Central memory CD4-positive, alpha-beta T cell (primary cell): ENCODE data around the gene GOLGA6L10.
"Not testable (repeated sequence)": the region's sequence is repeated elsewhere in the genome, so short reads cannot be mapped to it uniquely, and the experiment has no call there.

ENCODE experiments used
- DNase-seq: peaks from one replicate; pipeline ENCODE4 v3.0.0; 2022
- total RNA-seq, 3 experiments: gene quantifications; one replicate each; lab custom pipeline; 2026; lab: John Stamatoyannopoulos, UW

Gene GOLGA6L10, protein sequence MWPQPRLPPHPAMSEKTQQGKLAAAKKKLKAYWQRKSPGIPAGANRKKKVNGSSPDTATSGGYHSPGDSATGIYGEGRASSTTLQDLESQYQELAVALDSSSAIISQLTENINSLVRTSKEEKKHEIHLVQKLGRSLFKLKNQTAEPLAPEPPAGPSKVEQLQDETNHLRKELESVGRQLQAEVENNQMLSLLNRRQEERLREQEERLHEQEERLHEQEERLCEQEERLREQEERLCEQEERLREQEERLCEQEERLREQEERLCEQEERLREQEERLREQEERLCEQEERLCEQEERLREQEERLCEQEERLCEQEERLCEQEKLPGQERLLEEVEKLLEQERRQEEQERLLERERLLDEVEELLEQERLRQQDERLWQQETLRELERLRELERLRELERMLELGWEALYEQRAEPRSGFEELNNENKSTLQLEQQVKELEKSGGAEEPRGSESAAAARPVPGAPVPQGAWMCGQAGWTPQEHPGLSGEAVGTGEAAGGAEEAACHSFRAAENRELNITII
- total RNA-seq: 0 to 0.19 (median 0) reads per million in 3 experiments

DNA sequence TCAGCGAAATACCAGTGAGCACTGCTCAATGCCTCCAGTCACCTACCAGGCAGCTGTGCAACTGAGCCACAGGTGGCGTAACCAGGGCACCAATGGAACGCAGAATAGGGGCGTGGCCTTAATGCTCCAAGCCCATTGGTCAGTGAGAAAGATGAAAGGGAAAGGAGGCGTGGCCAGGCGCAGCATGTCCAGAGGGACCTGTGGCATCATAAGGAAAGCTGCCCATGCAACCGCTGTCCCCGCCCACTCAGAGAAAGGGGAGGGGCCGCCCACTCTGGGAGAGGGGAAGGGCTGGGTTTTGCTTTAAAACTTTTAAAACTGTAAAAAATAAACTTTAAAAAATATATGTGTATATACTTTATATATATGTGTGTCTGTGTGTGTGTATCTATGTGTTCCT, at the start of gene GOLGA6L10:
Gene GOLGA6L10, minus strand, starts transcription at position 101 of the 400 bp plus-strand sequence. Its CDS starts 100 bp downstream, at position 1.
- DNase-seq: not testable (repeated sequence)

DNA sequence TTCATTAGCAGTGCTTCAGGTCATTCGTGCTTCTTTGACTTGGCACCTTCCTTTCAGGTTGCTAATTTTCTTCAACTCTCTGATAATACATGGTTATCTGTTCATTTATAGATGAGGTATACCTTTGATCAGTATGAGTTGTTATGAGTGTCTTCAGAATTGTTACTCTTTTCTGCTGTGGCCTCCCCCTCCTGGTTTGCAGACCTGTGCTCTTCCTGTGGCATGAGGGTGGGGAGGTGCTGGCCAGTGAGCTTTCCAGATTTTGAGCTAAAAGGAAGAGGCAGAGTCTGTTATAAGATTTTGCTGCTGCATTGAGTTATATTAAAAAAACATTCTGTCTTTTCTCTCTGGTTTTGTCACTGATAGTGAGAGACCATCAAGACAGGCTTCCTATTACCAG, 49.5 kb upstream of the GOLGA6L10 start:
- no peak for DNase-seq

DNA sequence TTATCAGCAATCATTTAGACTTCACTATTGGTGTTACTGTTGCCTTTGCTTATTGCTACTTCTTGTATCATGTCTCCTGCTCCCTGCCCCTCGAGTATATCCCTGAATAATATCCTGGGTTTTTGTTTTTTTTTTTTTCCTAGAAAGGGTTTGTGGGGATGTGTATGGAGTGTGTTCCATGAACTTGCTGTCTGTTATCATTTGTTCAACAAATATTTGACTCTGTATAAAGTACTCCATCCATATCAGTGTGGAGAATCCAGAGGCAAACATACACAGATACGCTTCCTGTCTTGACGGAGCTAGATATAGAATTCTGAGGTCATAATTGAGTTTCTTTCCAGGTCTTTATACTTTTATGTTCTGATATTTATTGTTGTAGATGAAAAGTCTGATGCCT, 48.5 kb upstream of the GOLGA6L10 start:
- no peak for DNase-seq

DNA sequence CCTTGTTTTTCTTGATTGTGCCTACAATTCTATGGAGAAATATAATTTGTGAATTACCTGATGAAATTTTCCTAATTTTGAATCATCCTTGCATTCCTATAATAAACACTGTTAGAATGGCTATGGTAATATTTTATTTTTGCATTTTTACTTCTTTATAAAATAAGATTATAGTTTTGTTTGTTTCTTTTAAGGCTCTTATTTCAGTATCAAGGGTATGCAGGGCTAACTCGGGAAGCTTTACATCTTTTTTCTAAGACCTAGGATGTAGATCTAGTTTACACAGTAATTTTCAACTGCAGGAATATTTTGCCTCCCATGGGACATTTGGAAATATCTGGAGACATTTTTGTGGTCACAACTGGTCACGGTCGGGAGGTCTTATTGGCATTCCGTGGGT, 46.5 kb upstream of the GOLGA6L10 start:
- DNase-seq: not testable (repeated sequence)

DNA sequence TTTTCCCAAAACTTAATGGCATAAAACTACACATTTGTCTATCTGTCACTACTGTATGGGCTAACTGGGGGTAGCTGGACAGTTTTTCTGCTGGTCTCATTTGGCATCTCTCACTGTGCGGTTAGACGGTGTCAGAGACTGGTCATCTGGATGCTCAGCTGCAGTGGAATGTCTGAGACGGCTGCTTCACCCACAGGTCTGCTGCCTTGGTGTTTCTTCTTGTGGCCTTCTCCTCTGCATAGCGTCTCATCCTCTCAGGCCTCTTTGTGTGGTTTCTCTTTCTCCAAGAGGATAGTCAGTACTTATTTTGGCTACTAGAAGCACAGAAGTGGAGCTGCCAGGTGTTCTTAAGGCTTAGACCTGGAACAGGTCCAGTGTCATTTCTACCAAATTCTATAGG, 44.4 kb upstream of the GOLGA6L10 start:
- no peak for DNase-seq

DNA sequence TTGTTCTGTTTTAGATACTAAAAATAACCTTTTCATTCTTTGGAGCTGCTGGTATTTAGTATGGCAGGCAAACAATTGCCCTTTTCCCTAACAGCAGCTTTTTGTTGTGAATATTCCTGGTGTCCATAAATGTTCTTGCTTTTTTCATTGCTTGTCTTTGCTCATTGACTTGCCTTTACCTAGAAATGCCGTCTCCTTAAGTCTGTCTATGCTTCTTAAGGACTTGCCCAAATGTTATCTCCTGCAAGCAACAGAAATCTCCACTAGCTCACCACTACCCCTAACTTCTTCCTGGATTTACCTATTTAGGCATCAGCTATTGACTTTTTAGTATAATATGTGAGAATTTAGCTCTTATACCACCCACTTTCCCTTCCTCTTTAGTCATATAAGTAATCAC, 42.8 kb upstream of the GOLGA6L10 start:
- DNase-seq: not testable (repeated sequence)

DNA sequence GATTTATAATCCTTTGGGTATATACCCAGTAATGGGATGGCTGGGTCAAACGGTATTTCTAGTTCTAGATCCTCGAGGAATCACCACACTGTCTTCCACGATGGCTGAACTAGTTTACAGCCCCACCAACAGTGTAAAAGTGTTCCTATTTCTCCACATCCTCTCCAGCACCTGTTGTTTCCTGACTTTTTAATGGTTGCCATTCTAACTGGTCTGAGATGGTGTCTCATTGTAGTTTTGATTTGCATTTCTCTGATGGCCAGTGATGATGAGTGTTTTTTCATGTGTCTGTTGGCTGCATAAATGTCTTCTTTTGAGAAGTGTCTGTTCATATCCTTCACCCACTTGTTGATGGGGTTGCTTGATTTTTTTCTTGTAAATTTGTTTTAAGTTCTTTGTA, 40.9 kb upstream of the GOLGA6L10 start:
- DNase-seq: not testable (repeated sequence)

DNA sequence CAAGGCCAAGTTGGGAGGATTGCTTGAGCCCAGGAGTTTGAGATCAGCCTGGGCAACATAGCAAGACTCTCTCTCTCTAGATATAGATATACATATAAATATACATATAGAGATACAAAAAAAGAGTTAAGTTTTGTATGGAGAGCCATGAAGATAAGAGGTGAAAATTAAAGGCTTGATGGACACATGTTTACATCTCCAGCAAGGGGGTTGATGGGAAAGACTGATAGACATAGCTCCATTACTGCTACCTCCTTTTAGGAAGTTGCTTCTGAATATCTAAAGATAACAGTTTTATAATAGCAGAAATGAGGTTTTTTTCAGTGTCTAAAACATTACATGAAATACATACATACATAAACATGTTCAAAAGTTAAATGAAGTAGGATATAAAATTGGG, 37.9 kb upstream of the GOLGA6L10 start:
- not testable (repeated sequence) for DNase-seq

DNA sequence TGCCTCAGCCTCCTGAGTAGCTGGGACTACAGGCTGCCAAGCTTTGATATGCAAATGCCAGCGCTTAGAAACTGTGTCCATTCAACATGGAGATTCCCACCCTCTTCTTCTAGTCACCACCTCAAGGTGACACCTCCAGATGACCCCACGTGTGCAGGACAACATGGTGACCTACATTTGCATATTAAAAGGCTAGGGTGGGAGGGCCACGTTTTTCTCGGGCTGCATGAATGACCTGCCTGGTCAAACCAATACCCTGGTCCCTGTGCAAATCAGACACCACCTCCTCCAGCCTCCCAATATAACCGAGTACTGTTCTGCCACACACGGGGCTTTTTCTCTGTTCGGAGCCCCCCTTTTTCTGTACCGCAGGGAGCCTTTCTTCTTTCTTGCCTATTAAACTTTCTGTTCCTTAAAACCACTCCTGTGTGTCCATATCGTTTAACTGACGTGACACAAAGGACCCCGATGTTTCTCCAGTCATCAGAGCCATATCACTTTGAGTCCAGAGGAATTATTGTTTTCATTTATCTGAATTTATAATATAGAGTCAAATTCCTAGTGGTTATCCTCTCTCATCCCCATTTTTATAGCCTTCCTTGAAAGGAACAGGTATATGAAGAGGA, 32.2 kb upstream of the GOLGA6L10 start:
- not testable (repeated sequence) for DNase-seq

DNA sequence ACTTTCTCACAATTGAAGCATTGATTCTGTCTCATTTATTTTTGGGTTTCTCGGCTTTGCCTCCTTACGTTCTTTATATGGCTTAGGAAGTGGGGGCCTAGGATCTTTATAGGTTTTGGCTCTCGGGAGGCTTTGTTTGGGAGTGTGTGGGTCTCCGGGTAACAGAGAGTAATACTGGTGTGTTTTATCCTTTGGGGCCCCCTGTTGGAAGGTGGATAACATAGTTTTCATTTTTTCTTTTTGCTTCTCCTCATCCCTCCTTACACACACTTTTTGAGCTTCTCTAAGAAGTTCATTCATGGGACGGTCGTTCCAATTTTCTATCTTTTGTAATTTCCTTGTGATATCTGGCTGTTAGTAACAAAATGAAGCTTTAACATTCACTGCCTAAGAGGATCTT, 30.3 kb upstream of the GOLGA6L10 start:
- not testable (repeated sequence) for DNase-seq

DNA sequence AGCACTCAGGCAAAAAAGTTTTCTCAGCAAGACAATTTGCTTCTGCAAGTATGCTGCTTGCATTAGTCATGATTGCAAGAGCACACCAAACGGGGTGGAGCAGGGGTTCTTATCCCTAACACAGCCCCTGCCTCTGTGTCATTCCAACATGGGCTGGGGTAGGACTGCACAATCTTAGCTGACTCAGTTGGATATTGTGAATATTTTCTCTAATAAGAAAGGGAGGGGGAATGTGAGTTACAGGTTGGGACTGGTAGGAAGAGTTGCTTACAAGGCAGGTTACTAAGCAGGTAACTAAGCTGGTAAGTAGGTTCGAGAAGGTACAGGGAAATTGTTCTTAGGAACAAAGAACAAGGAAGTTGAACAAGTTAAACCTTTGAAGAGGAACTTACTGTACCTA, 24.4 kb upstream of the GOLGA6L10 start:
- not testable (repeated sequence) for DNase-seq

DNA sequence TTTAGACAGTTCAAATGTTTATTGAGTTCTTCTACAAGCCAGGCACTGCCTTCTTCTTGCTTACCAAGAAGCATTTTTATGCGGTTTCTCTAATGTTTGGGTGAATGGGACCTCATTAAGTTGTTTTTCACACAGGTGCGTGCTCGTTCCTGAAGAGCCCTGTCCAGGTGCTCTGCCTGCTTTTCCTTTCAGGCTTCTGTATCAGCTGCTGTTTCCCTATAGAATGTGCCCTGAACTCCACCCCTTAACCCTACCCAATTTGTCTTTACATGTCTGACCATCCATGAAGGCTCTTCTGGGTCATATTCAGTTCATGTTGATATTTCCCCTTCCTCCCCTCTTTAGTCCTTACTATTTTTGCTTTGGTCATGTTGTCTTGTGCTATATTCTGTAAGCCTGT, 22.4 kb upstream of the GOLGA6L10 start:
- DNase-seq: no peak

DNA sequence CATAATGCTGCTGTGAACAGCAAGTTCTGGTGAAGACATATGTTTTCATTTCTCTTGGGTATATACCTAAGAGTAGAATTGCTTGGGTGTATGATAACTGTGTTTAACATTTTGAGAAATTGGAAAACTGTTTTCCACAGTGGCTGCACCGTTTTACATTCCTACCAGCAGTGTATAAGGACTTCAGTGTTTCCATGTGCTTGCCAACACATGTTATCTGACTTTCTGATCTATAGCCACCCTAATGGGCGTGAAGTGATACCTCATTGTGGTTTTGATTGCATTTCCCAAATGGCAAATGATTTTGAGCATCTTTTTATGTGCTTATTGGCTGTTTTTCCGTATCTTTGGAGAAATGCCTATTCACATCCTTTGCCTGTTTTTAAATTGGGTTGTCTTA, 18.5 kb upstream of the GOLGA6L10 start:
- DNase-seq: not testable (repeated sequence)

DNA sequence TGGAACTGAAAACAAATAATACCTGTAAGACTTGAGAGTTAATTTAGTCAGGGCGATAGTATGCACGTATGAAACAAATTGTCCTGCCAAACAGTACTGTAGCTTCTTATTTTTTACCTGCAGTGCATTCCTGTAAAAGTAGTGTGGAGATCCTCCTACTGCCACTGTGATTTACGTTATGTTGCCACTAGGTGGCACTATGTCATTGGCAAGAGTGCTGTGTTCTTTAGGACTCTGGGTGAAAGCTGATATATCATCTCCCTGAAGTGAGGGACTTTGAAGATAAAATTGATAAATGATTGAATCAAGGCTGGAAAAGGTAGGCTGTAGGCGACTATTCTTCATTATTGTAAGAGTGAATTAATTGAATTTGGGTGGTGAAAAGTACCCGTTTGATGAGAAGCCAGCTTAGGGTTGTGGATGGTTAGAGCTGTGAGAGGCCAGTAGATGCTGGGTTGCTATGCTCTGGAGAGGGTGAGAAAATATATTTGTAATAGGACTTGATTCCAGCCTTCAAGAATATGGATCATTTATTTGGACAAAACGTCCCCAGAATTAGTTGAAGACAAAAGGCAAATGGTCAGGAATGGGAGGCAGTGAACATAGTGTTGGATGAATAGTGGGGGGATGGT, 16.5 kb upstream of the GOLGA6L10 start:
- DNase-seq: peak; percentile 35

DNA sequence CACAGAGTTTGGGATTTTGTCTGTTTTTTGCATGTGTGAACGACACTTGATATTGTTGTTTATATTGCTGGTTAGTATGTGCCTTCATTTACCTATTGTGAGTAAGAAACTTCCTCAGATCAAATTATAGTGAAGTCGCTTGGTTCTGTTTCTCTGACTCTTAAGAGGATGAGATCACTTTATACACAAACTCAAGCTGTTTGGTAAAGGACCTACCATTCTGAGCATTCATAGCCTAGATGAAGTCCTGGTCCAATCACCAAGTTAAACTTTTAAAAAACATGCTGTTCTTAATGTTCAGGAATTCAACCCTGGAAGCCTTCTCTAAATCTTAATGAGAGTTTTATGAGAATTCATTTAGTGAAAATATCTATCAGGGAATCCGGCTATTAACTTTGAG, 15.3 kb upstream of the GOLGA6L10 start:
- not testable (repeated sequence) for DNase-seq

DNA sequence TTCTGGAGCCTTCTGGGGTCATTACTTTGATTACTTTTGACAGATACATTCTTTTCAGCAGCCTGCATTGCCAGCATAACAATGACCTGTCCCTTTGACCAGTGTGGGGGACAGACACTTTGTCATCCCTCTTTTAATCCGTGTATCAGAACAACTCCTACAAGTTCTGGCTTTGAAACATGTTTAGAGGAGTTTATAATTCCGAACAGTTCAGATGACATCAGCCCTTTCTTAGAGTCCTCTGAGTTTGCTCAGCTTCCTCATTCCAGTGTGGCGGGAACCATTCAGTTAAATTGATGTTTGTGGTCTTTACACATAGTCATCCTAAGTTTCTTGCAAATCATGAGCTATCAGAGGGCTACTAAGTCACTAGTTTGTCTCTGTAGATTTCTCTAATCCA, 13.5 kb upstream of the GOLGA6L10 start:
- not testable (repeated sequence) for DNase-seq

DNA sequence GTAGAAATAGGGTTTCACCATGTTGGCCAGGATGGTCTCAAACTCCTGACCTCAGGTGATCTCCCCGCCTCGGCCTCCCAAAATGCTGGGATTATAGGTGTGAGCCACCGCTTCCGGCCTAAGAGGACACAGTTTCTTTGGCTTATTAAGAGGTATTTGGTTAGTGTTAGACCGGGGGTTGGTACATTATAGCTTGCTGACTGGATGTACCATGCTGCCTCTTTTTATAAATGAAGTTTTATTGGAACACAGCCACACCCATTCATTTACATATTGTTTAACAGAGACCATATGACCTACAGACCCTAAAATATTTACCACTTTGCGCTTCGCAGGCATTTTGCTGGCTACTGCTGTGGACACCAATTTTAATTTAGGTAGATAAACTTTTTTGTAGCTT, 11.3 kb upstream of the GOLGA6L10 start:
- DNase-seq: not testable (repeated sequence)

DNA sequence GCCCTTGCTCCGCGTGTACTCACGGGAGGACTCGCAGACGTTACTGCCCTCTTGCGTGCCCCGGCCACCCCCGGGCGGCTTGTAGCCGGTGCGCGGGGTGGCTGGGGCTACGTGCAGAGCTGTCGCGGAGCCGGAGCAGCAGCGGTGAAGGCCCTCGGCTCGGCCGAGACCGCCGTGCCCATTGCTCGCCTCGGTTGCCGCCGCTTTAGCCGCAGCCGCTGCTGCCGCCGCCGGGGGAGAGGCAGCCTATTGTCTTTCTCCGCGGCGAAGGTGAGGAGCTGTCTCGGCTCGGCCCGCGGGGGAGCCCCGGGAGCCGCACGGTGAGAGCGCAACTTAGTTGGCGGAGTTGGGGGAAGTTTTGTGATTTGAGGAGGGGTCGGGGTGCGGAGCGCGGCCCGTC, 5.8 kb upstream of the GOLGA6L10 start:
- DNase-seq: peak; percentile 25

DNA sequence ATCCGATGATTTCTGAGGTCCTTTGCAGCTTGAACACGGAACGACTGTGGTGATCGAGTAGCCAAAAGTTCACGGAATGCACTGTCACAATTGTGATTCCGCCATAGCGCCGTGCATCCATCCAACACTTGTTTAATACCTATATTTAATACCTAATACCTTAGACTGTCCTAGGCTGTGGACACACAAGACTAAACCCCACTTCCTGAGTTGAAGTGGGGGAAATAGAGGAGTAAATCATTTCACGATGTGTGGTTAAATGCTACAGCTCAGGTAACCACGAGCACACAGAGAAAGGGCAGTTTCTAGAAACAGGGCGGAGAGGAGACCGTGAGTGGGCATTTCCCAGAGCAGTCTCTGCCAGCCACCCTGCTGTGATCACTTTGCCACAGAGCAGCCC, 5.3 kb upstream of the GOLGA6L10 start:
- peak; percentile 31 for DNase-seq

DNA sequence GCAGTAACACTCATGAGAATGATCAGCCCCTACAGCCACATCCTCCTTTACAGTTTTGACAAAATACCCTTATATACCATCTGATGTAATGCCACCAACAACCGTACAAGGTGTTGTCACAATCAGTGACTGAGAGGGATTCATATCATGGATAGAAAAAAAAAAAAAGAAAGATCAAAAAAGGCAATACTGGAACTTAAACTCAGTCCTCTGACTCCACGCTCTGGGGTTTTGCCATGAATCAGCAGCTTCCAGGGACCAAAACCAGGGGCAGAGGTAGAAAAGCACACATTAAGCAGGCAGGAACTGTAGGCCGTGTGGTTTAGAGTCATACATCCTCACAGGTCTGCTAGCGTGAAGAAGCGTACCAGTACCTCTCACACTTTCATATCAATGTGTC, 1.6 kb downstream of the GOLGA6L10 start:
- not testable (repeated sequence) for DNase-seq

DNA sequence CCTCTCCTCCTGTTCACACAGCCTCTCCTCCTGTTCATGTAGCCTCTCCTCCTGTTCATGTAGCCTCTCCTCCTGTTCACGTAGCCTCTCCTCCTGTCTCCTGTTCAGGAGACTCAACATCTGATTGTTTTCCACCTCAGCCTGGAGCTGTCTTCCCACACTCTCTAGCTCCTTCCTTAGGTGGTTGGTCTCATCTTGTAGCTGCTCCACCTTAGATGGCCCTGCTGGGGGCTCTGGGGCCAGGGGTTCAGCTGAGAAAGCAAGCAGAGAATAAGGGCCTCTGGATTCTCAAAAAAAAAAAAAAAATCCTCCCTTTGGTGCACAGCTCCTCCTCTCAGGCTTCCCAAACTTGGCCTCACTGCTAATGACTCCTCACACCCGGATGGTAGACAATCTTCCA, 4.1 kb downstream of the GOLGA6L10 start:
- DNase-seq: not testable (repeated sequence)

DNA sequence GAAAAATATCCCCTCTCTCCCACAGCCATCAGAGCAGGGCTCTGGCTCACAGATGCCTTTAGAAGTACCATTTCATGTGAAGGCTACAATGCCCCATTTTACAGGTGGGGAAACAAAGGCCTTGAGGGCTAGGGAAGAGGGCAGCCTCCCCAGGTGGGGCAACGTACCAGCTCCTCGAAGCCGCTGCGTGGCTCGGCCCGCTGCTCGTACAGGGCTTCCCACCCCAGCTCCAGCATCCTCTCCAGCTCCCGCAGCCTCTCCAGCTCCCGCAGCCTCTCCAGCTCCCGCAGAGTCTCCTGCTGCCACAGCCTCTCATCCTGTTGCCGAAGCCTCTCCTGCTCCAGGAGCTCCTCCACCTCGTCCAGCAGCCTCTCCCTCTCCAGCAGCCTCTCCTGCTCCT, 4.9 kb downstream of the GOLGA6L10 start:
- DNase-seq: not testable (repeated sequence)

DNA sequence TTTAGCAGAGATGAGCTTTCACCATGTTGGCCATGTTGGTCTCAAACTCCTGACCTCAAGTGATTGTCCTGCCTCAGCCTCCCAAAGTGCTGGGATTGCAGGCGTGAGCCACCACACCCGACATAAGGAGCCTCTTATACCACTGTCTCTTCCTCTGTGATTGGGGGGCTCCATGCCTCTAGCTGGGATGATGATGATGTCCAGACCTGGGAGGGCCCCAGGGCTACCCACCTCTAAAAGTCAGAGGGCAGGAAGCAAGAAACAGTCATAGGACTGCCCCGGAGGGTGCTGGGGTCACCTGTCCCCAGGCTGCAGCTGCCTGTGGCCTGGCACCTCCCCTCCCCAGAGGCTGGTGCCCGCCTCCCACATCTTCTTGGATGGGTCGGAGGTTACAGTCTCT, 5.4 kb downstream of the GOLGA6L10 start:
- DNase-seq: not testable (repeated sequence)
